GM18870 (cell line): ENCODE measurements around the gene SLC25A51.

ENCODE experiments used
- ATAC-seq: cut with Tn5 transposase; IDR thresholded peaks from one replicate; pipeline ENCODE4 v1.9.1; 2021; ENCODE audit warnings: moderate library complexity; ENCODE audit not compliant: unreplicated experiment

The SLC25A51 gene

GRCh38 chr9:37903647-37904444, at the start of gene SLC25A51:
Gene SLC25A51, minus strand, starts transcription at chr9:37904127. Its CDS starts 15,577 bp downstream, at chr9:37888550.
- ATAC-seq = peak; percentile 83

- ATAC-seq = no peak
These were observed 49.4 kb upstream of the SLC25A51 start for GRCh38 chr9:37953206-37953774.

GRCh38 chr9:37952731-37953130, 48.8 kb upstream of the SLC25A51 start:
- no peak for ATAC-seq

- no peak for ATAC-seq
These were observed 47.9 kb upstream of the SLC25A51 start for GRCh38 chr9:37951671-37952449.

GRCh38 chr9:37950561-37950960, 46.6 kb upstream of the SLC25A51 start:
- ATAC-seq = no peak

- no peak for ATAC-seq
These were observed 45.6 kb upstream of the SLC25A51 start for GRCh38 chr9:37949576-37949975.

- no peak for ATAC-seq
These were observed 44.6 kb upstream of the SLC25A51 start for GRCh38 chr9:37948417-37948980.

- ATAC-seq = no peak
These were observed 44.0 kb upstream of the SLC25A51 start for GRCh38 chr9:37947977-37948376.

- ATAC-seq = no peak
These were observed 43.5 kb upstream of the SLC25A51 start for GRCh38 chr9:37947471-37947870.

- no peak for ATAC-seq
These were observed 43.0 kb upstream of the SLC25A51 start for GRCh38 chr9:37946971-37947370.

- no peak for ATAC-seq
These were observed 42.1 kb upstream of the SLC25A51 start for GRCh38 chr9:37946041-37946440.

- no peak for ATAC-seq
These were observed 40.9 kb upstream of the SLC25A51 start for GRCh38 chr9:37944671-37945481.

GRCh38 chr9:37944266-37944650, 40.3 kb upstream of the SLC25A51 start:
- no peak for ATAC-seq

- no peak for ATAC-seq
These were observed 39.7 kb upstream of the SLC25A51 start for GRCh38 chr9:37943345-37944265.

GRCh38 chr9:37942621-37943344, 38.9 kb upstream of the SLC25A51 start:
- ATAC-seq = no peak

- ATAC-seq = no peak
These were observed 37.3 kb upstream of the SLC25A51 start for GRCh38 chr9:37941253-37941652.

GRCh38 chr9:37939575-37940095, 35.7 kb upstream of the SLC25A51 start:
- no peak for ATAC-seq

- ATAC-seq = no peak
These were observed 34.4 kb upstream of the SLC25A51 start for GRCh38 chr9:37938121-37938891.
